ENCODE results near the gene HPD. TPM values are rescaled to one million over a fixed set of nuclear protein-coding genes. Genes with fewer than 3 reads are reported as not detected.
"Not testable (repeated sequence)": the region's sequence is repeated elsewhere in the genome, so short reads cannot be mapped to it uniquely, and the experiment has no call there.

The HPD gene
- total RNA-seq, 1 donor from 2014 or later, result 3.1 TPM

DNA sequence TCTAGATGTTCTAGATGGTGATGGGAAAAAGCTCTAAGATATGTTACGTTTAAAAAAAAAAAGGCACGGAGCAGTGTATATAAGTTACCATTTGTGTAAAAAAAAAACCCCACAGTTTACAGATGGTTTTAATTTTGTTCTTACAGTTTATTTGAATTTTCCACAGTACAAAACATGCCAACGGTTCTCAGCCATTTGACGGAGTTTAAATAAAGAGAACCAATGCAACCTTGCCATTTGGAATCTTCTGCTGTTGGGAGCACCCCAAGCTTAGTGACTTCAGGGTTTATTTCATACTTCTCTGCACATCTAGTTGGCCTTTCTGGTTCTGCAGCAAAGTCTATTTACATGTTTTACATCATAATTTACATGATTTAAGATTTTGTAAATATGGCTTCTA lies 7.7 kb upstream of the HPD start:
- no peak for DNase-seq (ENCODE audit: low spot score)

DNA sequence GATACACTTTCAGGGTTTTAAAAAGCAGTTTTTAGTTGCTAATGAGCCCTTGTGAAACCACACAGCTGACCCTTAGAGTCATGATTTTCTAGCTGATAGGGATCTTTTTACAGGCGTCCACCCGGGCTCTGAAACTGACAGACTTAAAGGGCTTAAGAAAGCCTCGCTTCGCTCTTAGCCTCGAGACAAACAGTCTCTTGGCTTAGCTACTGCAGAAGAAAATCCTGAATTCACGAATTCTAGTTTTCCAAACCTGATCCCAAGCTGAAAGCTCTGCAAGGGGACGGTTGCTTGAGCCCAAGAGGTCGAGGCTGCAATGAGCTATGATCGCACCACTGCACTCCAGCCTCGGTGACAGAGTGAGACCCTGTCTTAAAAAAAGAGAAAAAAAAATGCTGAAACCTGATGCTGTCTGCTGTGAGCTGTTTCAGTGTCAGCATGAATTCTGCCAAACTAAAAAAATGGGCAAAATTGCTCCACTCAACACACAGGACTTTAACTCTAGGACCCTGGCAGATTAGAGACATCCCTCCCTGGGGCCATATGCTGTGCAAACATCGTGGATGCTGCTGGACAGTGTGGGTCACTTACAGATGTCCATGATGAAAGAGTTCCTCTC lies 3.1 kb upstream of the HPD start:
- no peak for DNase-seq (ENCODE audit: low spot score)

DNA sequence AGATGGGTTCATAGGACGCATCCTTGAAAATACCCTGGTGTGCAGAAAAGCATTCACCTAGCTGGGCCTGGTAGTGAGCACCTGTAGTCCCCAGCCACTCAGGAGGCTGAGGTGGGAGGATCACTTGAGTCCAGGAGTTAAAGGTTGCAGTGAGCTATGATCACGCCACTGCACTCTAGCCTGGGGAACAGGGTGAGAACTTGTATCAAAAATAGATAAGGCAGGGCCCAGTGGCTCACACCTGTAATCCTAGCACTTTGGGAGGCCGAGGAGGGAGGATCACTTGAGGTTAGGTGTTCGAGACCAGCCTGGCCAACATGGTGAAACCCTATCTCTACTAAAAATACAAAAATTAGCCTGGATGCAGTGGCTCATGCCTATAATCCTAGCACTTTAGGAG lies 2.0 kb upstream of the HPD start:
- DNase-seq (ENCODE audit: low spot score), result not testable (repeated sequence)

DNA sequence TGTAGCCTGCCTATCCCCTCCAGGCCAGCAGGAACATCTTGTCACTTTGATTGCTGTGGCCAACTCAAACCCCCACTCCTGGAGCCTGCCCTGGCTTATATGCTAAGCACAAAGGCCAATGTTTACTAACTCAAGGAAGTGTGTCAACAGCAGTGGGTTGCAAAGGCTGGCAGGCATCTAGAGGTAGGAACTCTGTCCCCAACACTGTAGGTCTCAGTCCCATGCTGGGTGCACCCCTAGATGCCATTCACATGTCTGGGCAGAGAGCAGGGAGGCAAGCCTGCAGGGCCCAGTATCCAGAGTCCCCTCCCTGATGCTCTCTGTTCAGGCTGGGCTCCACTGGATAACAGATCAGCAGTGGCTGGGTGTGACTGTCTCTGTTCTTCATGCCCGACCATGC lies 1.6 kb upstream of the HPD start:
- no peak for DNase-seq (ENCODE audit: low spot score)

DNA sequence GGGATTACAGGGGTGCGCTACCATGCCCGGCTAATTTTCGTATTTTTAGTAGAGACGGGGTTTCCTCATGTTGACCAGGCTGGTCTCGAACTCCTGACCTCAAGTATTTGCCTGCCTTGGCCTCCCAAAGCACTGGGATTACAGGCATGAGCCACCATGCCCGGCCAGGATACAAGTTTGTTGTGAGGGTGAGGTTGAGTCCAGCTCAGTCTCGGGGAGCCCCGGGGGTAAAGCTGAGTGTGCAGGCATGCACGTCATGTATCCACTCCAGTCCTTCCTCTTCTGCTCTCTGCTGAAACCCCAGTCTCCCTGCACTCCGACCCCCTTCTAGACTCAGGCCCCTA lies 369 bp downstream of the HPD start:
- DNase-seq (ENCODE audit: low spot score), result no peak

DNA sequence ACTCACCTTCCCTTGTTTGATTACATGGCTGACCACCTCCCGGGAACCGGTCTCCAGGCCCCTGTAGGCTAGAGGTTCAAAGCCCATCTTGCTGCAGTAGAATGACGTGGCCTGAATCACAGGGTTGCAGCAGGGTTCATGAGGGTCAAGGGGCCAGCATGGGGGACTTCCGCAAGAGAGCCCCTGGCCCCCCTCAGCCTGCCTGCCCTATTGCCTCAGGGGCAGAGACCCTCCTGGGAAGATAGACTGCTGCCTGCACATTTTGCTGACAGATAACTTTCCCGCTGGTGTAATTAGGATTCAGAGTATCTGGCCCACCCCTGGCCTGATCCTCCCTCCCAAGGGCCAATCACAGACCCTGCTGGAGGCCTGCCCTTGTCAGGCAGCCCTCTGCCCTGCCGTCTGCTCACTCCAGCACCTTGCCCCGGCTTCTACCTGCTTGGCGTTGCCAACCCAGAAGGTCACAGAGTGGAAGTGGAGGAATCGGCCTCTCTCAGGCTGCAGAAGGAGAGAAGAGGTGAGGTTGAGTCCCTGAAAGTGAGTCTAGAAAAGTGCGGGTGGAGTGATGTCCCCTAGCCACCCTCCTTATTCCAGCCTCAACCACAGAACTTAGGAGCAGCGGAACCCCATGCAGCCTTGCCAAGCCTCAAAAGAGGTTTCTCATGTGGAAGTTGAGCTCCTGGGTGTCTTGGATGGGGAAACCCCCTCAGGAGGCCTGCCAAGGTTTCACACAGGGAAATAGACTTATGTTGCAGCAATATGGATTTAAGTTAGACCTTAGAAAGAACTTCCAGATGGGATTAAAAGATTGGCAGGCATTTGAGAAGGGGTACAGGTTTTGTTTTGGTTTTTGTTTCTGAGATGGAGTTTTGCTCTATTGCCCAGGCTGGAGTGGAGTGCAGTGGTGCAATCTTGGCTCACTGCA lies 1.1 kb downstream of the HPD start:
- DNase-seq (ENCODE audit: low spot score), result no peak

DNA sequence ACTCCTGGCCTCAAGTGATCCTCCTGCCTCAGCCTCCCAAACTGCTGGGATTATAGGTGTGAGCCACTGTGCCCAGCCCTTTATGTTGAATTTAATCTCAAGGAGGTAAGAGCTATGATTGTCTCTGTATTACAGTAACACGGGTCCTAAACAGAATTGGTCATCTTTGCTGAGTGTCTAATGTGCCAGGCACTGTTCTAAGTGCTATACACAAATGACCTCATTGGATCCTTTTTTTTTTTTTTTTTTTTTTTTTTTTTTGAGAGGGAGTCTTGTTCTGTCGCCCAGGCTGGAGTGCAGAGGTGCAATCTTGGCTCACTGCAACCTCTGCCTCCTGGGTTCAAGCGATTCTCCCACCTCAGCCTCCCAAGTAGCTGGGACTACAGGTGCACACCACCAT lies 6.3 kb downstream of the HPD start:
- not testable (repeated sequence) for DNase-seq (ENCODE audit: low spot score)

DNA sequence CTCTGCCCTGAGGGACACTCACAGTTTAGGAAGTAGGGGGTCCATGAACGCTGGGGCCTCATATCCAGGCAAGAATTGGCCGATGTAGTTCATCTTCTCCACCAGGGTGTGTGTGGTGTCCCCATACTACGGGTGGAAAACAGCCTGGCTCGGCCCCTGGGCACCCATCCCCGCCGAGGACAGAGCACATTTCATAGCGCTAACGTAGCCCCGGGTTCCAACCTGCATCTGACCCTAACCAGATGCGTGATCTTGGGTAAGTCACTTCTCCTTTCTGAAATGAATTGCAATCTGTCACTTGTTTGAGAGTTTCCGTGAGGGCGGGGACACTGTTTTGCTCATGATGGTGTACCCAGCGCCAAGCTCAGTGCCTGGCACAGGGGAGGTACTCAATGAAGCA lies 9.0 kb downstream of the HPD start:
- no peak for DNase-seq (ENCODE audit: low spot score)

DNA sequence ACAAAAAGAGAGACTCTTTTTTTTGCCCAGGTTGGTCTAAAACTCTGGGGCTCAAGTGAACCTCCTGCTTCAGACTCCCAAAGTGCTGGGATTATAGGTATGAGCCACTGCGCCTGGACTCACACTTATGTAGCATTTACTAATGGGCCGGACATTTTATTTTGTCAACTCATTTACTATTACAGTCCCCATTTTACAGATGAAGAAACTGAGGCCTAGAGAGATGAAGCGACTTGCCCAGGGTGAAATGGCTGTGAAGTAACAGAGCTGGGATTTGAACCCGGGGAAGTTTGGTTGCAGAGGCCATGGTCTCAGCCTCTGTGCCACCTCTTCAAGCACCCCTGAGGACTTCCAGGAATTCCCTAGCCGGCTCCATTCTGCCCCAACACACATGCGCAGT lies 9.4 kb downstream of the HPD start:
- DNase-seq (ENCODE audit: low spot score), result no peak

DNA sequence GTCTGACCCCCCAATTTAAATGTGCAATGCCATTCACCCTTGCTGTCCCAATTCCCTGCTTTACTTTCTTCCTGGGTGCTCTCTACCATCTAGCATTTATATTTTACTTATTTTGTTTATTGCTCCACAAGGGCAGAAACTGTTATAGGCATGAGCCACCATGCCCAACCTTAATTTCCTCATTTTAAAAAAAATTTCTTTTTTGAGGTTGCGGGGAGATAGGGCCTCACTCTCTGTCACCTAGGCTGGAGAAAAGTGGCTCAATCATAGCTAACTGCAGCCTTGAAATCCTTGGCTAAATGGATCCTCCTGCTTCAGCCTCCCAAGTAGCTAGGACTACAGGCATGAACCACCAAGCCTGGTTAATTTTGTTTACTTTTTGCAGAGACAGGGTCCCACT lies 13.0 kb downstream of the HPD start:
- no peak for DNase-seq (ENCODE audit: low spot score)

DNA sequence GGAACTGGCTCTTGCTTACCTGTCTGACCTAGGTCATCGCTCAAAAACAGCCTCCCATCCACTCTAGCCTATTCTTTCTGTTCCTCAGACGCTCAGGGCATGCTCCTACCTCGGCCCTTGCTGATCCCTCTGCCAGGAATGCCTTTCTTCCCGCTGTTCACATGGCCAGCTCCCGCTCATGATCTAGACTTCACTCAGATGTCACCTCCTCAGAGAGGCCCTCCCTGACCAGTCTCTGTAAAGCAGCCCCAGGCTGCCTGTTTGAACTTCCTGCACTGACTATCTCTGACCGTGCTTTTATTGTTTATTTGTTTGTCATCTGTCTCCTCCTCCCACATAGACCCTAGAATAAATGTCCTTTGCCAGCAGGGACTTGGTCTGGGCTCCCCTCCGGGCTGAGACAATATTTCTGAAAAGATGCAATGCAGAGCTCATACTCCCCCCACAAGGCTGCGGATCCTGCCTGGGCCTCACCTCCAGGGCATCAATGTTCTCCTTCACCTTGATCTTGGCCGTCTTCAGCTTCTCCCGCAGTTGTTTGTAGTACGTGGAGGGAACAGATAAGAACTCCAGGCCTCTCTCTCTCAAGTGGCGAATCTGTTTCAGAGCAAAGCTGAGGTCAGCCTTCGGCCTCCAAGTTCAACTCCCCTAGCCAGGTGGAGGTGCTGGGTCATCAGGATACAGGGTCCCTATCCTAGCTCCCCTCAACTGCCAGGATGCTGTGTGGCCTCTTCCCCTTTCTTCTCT lies 15.2 kb downstream of the HPD start:
- DNase-seq (ENCODE audit: low spot score), result no peak

DNA sequence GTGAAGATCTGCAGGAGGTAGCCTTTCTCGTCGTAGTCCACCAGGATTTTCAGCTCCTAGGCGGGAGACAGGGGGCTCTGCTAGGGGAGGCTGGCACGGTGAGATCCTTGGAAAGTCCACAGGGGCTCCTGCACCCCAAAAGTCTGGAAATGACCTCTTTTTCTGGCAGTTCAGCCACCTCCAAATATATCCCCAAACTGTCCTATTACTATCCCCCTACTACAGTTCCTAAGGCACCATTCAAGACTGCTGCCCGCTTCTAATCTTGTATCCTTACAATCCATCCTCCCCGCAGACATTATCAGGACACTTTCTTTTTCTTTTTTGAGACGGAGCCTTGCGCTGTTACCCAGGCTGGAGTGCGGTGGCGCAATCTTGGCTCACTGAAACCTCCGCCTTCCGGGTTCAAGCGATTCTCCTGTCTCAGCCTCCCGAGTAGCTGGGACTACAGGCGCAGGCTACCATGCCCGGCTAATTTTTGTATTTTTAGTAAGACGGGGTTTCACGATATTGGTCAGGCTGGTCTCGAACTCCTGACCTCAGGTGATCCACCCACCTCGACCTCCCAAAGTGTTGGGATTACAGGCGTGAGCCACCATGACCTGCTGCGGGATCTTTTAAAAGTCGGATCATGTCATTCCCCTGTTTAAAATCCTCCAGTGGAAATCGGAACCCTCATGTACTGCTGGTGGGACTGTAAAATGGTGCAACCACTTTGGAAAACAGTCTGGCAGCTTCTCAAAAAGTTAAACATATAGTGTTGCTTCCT lies 18.5 kb downstream of the HPD start:
- DNase-seq (ENCODE audit: low spot score), result no peak

DNA sequence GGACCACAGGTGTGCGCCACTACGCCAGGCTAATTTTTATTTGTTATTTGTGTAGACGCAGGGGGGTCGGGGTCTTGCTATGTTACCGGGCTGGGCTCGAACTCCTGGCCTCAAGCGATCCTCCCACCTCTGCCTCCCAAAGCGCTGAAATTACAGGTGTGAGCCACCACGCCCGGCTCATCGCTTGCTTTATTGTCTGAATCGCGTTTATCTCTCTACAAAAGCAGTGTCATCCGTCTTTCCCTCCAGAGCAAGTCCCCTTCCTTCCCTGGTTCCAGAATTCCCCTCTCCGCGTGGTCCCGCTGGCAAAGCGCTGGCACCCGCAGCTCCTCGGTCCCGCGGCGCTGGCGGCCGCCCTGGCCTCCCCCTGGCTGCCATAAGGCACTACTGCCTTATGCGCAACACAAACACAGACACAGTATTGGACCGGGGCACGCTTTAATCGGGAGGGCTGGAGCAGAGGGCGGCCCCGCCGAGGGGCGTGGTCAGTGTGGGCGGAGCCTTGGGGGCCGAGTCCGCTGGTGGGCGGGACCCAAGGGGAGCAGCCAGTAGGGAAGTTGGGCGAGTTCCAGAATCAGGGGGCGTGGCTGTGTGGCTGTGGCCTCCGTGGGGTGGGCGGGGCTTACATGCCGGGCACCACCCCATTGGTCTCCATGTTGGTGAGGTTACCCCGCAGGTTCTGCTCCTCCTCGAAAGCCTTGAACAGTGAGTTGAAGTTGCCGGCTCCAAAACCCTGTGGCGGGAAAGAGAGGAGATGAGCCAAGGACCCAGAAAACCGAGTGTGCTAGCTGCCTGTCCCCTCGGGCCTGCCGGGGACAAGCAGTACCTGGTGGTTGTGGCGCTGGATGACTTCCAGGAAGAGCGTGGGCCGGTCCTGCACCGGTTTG lies 19.3 kb downstream of the HPD start:
- peak; percentile 100 for DNase-seq (ENCODE audit: low spot score)

DNA sequence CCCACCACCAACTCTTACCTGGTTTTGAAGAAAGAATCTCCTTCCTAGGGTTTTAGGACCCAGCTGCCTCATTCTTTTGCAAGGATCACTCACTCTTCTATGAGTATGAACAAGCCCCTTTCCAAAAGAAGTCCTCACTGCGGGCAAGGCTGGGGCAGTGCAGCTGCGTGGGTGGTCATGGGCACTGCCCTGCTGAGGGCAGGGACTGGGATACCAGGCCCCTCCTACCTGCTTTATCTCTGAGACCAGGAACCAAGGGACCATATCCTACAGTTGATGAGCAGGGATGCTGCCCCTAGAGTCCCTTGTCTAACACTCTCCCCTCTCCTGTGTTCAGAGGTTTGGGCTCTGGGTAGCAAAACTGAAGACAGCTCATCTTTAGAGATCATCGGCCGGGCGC lies 20.5 kb downstream of the HPD start:
- no peak for DNase-seq (ENCODE audit: low spot score)

DNA sequence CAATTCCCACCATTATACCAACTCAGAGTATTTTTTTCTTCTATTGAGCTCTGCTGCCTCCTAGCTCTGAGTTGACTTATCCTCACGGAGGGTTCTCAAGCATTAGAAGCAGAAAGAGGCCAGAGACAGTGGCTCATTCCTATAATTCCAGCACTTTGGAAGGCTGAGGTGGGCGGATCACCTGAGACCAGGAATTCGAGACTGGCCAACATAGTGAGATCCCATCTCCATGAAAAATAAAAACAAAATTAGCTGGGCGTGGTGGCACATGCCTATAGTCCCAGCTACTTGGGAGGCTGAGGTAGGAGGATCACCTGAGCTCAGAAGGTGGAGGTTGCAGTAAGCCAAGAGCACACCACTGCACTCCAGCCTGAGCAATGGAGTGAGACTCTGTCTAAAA lies 21.0 kb downstream of the HPD start:
- DNase-seq (ENCODE audit: low spot score), result no peak

DNA sequence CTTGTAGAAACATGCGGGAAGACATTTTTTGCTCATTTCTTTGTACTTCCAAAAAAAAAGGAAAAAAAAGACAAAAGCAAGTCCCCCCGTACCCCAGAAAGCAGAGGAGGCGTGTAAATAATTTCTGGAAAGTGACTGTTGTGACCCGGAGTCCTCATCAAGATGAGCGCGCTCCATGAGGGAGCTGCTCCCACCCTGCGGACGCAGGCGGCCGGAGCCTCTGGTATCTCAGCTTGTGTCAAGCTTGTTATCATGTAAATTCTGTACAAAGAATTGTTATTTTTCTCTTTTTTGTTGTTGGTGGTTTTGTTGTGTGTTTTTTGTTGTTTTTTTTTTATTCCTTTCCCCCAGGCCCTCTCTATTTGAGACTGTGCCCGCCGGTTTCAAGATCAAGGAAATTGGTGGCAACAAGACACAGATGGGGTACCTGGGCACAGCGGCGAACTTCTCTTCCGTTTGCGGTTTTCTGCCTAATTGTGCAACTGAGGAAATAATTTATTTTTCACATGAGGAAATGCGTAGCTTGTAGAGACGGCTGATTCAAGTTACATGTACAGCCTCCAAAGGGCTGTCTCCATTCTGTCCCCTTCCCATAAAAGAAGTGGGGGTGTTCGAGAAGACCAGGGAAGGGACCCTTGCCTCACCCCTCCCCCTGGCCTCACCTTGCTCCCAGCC lies 27.0 kb downstream of the HPD start:
- DNase-seq (ENCODE audit: low spot score), result no peak

DNA sequence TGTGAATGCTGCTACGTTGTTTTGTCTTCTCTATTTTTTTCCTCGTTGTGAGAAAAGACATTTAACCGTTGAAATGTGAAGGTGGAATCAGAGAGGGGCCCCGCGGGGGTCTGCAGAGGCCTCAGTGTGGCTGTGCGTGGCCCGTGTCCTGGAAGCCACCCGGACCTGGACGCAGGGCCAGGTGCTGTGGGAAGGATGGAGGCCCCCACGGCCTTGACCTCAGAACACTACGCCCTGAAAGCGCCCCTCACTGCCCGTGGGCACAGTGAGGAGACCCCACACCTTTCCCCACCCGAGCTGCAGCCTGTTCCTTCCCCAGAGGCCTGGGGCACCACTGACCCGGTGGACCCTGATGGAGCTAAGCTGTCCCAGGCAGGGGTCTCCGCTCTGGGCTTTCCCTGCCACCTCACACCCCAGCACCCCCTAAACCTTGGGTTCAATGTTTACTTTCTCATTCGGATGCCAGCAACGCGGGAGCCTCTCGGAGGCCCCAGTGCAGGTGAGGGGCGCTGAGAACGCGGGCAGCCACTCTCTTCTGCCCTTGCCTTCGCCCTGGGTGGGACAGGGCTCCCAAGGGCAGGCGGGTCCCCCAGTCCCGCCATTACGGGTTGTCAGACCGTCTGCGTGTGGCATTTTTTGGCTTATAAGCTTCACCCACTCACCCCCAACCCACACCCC lies 27.9 kb downstream of the HPD start:
- DNase-seq (ENCODE audit: low spot score), result no peak

DNA sequence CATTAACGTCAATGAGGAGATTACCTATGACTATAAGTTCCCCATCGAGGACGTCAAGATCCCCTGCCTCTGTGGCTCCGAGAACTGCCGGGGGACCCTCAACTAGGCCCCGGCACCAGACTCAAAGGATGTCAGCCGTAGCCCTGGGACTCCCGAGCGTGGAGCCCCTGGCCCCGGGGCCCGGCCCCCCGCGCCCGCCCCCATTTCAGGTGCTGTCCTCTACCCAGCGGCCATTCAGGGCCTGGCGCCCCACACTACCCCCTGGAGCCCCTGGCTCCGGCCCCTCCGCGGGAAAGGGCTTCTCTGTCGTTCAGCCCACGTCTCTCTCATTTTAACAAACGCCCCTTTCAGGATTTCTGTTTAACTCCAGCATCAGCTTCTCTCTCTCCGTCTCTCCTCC lies 28.5 kb downstream of the HPD start:
- DNase-seq (ENCODE audit: low spot score), result no peak

DNA sequence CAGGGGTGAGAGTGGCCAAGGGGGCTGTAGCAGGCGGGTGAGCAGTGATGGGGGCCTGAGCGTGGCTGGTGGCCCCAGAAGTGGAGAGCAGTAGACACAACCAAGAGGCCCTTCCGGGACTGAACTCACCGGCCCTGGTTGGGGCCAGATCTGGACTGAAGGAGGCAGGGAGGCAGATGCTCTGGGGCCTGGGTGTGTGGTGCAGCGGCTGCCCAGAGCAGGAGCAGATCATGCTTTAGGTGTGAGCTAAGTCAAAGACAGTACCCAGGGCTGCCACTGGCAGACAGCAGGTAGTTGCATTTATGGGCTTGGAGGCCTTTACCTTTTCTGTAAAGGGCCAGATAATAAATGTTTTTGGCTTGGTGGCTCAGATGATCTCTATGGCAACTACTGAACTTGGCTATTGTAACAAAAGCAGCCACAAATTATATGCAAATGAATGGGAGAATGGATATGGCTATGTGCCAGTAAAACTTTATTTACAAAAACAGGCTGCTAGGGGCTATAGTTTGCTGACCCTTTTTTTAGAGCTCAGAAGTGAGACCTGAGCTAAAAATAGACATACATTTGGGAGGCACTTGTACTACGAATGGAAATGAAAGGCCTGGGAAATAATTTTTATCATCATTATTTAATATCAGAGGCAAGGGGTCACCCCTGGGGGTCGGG lies 29.3 kb downstream of the HPD start:
- no peak for DNase-seq (ENCODE audit: low spot score)
